Neural cell (in vitro differentiated cells): ENCODE data around the gene SYT1. TPM values are rescaled to one million over a fixed set of nuclear protein-coding genes. Genes with fewer than 3 reads are reported as not detected.

Experiments used
- H2AFZ ChIP-seq: fragments of 200-600, 300-800 bp; sonication (generic), shearing (Covaris generic); 2 replicates; pipeline ENCODE4 v1.6.0; 2014; ENCODE audit warnings: low read depth, mild to moderate bottlenecking, antibody characterized with exemption, low read length, moderate library complexity
- H3F3A ChIP-seq: fragments of 200-600 bp; shearing (Covaris generic); 2 replicates; pipeline ENCODE4 v1.6.1; 2016; ENCODE audit warnings: mild to moderate bottlenecking, moderate library complexity, mixed read lengths, antibody characterized with exemption, low read length; ENCODE audit not compliant: insufficient read depth, poor library complexity, severe bottlenecking
- H3K27ac ChIP-seq: fragments of 200-600, 300-800 bp; sonication (generic), shearing (Covaris generic); 2 replicates; pipeline ENCODE4 v1.5.1; 2014; ENCODE audit warnings: mild to moderate bottlenecking, low read length, moderate library complexity
- H3K27me3 ChIP-seq: fragments of 300-800, 200-600 bp; sonication (generic), shearing (Covaris generic); 2 replicates; pipeline ENCODE4 v1.6.0; 2014; ENCODE audit warnings: mild to moderate bottlenecking, low read depth, low read length, moderate library complexity; ENCODE audit not compliant: insufficient read depth
- H3K36me3 ChIP-seq: fragments of 300-800, 200-600 bp; sonication (generic), shearing (Covaris generic); 2 replicates; pipeline ENCODE4 v1.5.1; 2014; ENCODE audit warnings: mild to moderate bottlenecking, antibody characterized with exemption, low read length, moderate library complexity; ENCODE audit not compliant: insufficient read depth
- H3K4me2 ChIP-seq: fragments of 300-800, 200-600 bp; sonication (generic), shearing (Covaris generic); 2 replicates; pipeline ENCODE4 v1.6.0; 2014; ENCODE audit warnings: mild to moderate bottlenecking, low read length
- H3K4me3 ChIP-seq: fragments of 300-800, 200-600 bp; sonication (generic), shearing (Covaris generic); 2 replicates; pipeline ENCODE4 v1.5.1; 2014; ENCODE audit warnings: mild to moderate bottlenecking, low read length, moderate library complexity
- H3K79me2 ChIP-seq: fragments of 200-600 bp; shearing (Covaris generic); replicated peaks from 2 replicates; pipeline ENCODE4 v1.6.0; 2014; ENCODE audit warnings: mild to moderate bottlenecking, low read length, moderate library complexity; ENCODE audit not compliant: insufficient read depth
- H3K9ac ChIP-seq: fragments of 300-800, 200-600 bp; sonication (generic), shearing (Covaris generic); 2 replicates; pipeline ENCODE4 v1.6.1; 2016; ENCODE audit warnings: mild to moderate bottlenecking, low read length, mixed read lengths
- H3K9me2 ChIP-seq: fragments of 200-600 bp; shearing (Covaris generic); 2 replicates; pipeline ENCODE4 v1.6.1; 2016; ENCODE audit warnings: mild to moderate bottlenecking, low read length, mixed read lengths; ENCODE audit not compliant: insufficient read depth
- H3K9me3 ChIP-seq: fragments of 200-600, 300-800 bp; sonication (generic), shearing (Covaris generic); 2 replicates; pipeline ENCODE4 v1.6.1; 2016; ENCODE audit warnings: mild to moderate bottlenecking, mixed run types, low read length, moderate library complexity, mixed read lengths
- H4K20me1 ChIP-seq: fragments of 200-600 bp; shearing (Covaris generic); 2 replicates; pipeline ENCODE4 v1.6.1; 2016; ENCODE audit warnings: mild to moderate bottlenecking, mixed run types; ENCODE audit not compliant: insufficient read depth
- EP300 ChIP-seq: fragments of 450-650 bp; conservative IDR thresholded peaks from 2 replicates; pipeline ENCODE4 v1.6.1; 2014; ENCODE audit warnings: antibody characterized with exemption, mild to moderate bottlenecking, moderate library complexity; ENCODE audit not compliant: poor library complexity, severe bottlenecking
- EZH2 ChIP-seq: fragments of 200-600, 300-800 bp; shearing (Covaris generic), sonication (generic); IDR thresholded peaks from 2 replicates; pipeline ENCODE4 v1.6.1; 2014; ENCODE audit warnings: antibody characterized with exemption, low read length, borderline replicate concordance, mild to moderate bottlenecking; ENCODE audit not compliant: insufficient read depth, poor library complexity, severe bottlenecking
- MXI1 ChIP-seq: fragments of 450-650 bp; conservative IDR thresholded peaks from 2 replicates; pipeline ENCODE4 v1.6.1; 2014; ENCODE audit warnings: antibody characterized with exemption, mild to moderate bottlenecking; ENCODE audit not compliant: poor library complexity, severe bottlenecking
- POLR2AphosphoS5 ChIP-seq: IDR thresholded peaks from 2 replicates; pipeline ENCODE4 v1.6.1; 2012
- RAD21 ChIP-seq: fragments of 450-650 bp; conservative IDR thresholded peaks from 2 replicates; pipeline ENCODE4 v1.6.1; 2014; ENCODE audit warnings: antibody characterized with exemption, mild to moderate bottlenecking, moderate library complexity
- SMC3 ChIP-seq: fragments of 450-650 bp; conservative IDR thresholded peaks from 2 replicates; pipeline ENCODE4 v1.6.1; 2014; ENCODE audit warnings: antibody characterized with exemption, mild to moderate bottlenecking, moderate library complexity; ENCODE audit not compliant: poor library complexity
- TAF1 ChIP-seq: IDR thresholded peaks from 2 replicates; pipeline ENCODE4 v1.6.1; 2012; ENCODE audit warnings: low read depth
- polyA plus RNA-seq: library from polyadenylated mRNA; depleted of rRNA; stranded (reverse); fragments of >200 nt; gene quantifications from 2 replicates; pipeline ENCODE4 v1.2.3, GENCODE V29; 2014
- TF ChIP-seq, protein P1 (sequence below): fragments of 450-650 bp; IDR thresholded peaks from 2 replicates; pipeline ENCODE4 v1.5.1; 2014; ENCODE audit warnings: antibody characterized with exemption, mild to moderate bottlenecking, moderate library complexity; ENCODE audit not compliant: poor library complexity, severe bottlenecking
- TF ChIP-seq, protein P2 (sequence below): IDR thresholded peaks from 2 replicates; pipeline ENCODE4 v1.6.1; 2012; ENCODE audit warnings: borderline replicate concordance

Gene SYT1
- polyA plus RNA-seq, 1 donor from 2014 or later: 103 TPM

GRCh38 chr12:79223210-79223609 lies 358.6 kb downstream of the SYT1 start:
- Histone ChIP-seq H4K20me1 (no peaks in the 10 kb centered on the region), H3K9me2 (no peaks in the 10 kb centered on the region), H3K9me3 (peaks cover 4% of the 10 kb centered on the region), H3K4me2 (no peak overlapping the region), H3K36me3 (peaks cover 5% of the 10 kb centered on the region), H3F3A (no peaks in the 10 kb centered on the region), H3K9ac (no peak overlapping the region), H3K27ac (no peak overlapping the region), H3K4me3 (no peak overlapping the region), H3K27me3 (no peaks in the 10 kb centered on the region), H3K79me2 (no peaks in the 10 kb centered on the region), H2AFZ (no peak overlapping the region)
- TF ChIP-seq, protein P1, sequence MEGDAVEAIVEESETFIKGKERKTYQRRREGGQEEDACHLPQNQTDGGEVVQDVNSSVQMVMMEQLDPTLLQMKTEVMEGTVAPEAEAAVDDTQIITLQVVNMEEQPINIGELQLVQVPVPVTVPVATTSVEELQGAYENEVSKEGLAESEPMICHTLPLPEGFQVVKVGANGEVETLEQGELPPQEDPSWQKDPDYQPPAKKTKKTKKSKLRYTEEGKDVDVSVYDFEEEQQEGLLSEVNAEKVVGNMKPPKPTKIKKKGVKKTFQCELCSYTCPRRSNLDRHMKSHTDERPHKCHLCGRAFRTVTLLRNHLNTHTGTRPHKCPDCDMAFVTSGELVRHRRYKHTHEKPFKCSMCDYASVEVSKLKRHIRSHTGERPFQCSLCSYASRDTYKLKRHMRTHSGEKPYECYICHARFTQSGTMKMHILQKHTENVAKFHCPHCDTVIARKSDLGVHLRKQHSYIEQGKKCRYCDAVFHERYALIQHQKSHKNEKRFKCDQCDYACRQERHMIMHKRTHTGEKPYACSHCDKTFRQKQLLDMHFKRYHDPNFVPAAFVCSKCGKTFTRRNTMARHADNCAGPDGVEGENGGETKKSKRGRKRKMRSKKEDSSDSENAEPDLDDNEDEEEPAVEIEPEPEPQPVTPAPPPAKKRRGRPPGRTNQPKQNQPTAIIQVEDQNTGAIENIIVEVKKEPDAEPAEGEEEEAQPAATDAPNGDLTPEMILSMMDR: no peak
- no peak for TF ChIP-seq POLR2AphosphoS5
- TF ChIP-seq EP300: no peak
- no peak for TF ChIP-seq SMC3
- no peak for TF ChIP-seq MXI1
- TF ChIP-seq RAD21: no peak
- TF ChIP-seq, protein P2, sequence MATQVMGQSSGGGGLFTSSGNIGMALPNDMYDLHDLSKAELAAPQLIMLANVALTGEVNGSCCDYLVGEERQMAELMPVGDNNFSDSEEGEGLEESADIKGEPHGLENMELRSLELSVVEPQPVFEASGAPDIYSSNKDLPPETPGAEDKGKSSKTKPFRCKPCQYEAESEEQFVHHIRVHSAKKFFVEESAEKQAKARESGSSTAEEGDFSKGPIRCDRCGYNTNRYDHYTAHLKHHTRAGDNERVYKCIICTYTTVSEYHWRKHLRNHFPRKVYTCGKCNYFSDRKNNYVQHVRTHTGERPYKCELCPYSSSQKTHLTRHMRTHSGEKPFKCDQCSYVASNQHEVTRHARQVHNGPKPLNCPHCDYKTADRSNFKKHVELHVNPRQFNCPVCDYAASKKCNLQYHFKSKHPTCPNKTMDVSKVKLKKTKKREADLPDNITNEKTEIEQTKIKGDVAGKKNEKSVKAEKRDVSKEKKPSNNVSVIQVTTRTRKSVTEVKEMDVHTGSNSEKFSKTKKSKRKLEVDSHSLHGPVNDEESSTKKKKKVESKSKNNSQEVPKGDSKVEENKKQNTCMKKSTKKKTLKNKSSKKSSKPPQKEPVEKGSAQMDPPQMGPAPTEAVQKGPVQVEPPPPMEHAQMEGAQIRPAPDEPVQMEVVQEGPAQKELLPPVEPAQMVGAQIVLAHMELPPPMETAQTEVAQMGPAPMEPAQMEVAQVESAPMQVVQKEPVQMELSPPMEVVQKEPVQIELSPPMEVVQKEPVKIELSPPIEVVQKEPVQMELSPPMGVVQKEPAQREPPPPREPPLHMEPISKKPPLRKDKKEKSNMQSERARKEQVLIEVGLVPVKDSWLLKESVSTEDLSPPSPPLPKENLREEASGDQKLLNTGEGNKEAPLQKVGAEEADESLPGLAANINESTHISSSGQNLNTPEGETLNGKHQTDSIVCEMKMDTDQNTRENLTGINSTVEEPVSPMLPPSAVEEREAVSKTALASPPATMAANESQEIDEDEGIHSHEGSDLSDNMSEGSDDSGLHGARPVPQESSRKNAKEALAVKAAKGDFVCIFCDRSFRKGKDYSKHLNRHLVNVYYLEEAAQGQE: no peak
- TF ChIP-seq TAF1: no peak
- TF ChIP-seq EZH2: no peak

GRCh38 chr12:79223761-79224160 lies 359.2 kb downstream of the SYT1 start:
- H3K36me3 ChIP-seq: no peaks in the 10 kb centered on the region
- no peak overlapping the region for H2AFZ ChIP-seq
- H3K27ac ChIP-seq: no peak overlapping the region
- no peak overlapping the region for H3K4me3 ChIP-seq
- peaks cover 4% of the 10 kb centered on the region for H3K9me3 ChIP-seq
- no peaks in the 10 kb centered on the region for H3K79me2 ChIP-seq
- no peaks in the 10 kb centered on the region for H4K20me1 ChIP-seq
- H3K9me2 ChIP-seq: no peaks in the 10 kb centered on the region
- no peak for TF ChIP-seq RAD21
- TF ChIP-seq SMC3: no peak
- TF ChIP-seq EP300: no peak
- TF ChIP-seq, protein P2: no peak
- no peak for TF ChIP-seq TAF1
- no peak for TF ChIP-seq POLR2AphosphoS5
- TF ChIP-seq, protein P1: no peak
- no peak for TF ChIP-seq MXI1
- TF ChIP-seq EZH2: no peak
- H3K9ac ChIP-seq: no peak overlapping the region
- H3K27me3 ChIP-seq: no peaks in the 10 kb centered on the region
- no peaks in the 10 kb centered on the region for H3F3A ChIP-seq
- H3K4me2 ChIP-seq: no peak overlapping the region
